HG03571 (cell line): ENCODE data around the gene PPARA.
"Not testable (repeated sequence)": the region's sequence is repeated elsewhere in the genome, so short reads cannot be mapped to it uniquely, and the experiment has no call there.

ENCODE experiments used
- ATAC-seq: cut with Tn5 transposase; IDR thresholded peaks from one replicate; pipeline ENCODE4 v1.9.1; 2021; ENCODE audit not compliant: unreplicated experiment

PPARA gene

DNA sequence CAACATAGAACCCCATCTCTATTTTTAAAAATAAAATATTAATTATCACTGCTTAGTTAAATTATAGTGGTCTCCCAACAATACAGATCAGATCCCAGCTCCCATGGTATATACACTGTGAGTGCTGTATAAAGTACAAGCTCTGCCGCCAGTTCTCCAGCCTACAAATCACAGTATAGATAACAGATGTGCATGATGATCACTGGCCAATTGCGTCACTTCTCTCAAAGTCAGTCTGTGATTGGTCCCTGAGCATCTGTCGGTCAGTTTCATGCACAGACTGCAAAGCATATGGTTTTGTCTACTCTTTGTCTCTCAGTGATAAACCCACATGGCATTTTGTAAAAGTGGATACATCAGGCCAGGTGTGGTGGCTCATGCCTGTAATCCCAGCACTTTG is 15.7 kb downstream of the PPARA start:
- ATAC-seq: no peak

DNA sequence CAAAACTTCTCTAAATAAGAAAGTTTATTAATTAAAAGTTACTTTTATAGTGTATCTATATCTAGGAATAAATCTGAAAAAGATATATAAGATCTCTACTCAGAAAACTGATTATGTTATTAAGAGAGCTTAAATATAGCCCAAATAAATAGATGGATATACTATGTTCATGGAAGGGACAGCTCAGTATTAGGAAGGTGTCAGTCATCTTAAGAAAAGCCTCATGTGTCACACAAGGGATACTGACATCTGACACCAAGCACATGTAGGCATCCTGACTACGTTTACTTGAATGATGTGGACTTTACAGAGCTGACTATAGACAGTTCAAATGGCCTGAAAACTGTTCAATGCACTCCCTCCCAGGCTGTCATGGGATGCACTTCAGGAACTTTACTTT is 19.3 kb downstream of the PPARA start:
- no peak for ATAC-seq

GRCh38 chr22:46171940-46172339 is 21.6 kb downstream of the PPARA start:
- no peak for ATAC-seq

DNA sequence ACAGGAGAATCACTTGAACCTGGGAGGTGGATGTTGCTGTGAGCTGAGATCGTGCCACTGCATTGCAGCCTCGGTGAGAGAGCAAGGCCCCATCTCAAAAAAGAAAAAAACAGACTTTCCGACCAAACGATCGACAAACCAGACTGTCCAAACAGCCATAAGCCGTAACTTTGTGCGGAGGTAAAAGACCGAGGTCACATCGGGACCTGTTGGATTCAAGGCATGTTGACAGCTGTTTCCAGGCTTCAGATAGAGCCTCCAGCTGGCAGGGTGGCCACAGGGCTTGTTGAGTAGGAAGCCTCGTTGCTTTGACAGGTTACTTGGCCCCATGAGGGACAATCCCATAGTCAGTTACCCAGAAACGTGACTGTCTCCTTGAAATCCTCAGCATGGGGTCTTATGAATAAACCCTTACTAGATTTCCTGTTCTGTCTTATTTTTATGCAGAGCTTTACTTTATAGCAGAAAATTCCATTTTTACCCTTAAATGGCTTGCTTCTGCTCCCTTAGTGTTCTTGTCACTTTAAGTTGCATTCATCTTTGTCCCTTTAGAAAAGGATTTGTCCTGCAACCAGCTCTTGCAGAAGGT is 22.3 kb downstream of the PPARA start:
- no peak for ATAC-seq

- no peak for ATAC-seq
Measured at GRCh38 chr22:46173152-46173551, 22.8 kb downstream of the PPARA start.

DNA sequence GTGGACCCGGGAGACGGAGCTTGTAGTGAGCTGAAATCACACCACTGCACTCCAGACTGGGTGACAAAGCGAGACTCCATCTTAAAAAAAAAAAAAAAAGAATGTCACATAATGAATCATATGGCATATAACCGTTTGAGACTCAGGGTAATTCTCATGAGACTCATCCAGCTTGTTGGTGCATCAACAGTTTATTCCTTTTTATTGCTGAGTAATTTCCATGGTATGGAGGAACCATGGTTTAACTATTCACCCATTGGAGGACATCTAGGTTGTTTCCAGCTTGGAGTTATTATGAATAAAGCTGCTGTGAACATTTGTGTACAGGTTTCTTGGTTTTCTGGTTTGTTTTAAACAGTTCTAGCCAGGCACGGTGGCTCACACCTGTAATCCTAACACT is 25.3 kb downstream of the PPARA start:
- ATAC-seq: no peak

- no peak for ATAC-seq
Measured at GRCh38 chr22:46176508-46177003, 26.2 kb downstream of the PPARA start.

DNA sequence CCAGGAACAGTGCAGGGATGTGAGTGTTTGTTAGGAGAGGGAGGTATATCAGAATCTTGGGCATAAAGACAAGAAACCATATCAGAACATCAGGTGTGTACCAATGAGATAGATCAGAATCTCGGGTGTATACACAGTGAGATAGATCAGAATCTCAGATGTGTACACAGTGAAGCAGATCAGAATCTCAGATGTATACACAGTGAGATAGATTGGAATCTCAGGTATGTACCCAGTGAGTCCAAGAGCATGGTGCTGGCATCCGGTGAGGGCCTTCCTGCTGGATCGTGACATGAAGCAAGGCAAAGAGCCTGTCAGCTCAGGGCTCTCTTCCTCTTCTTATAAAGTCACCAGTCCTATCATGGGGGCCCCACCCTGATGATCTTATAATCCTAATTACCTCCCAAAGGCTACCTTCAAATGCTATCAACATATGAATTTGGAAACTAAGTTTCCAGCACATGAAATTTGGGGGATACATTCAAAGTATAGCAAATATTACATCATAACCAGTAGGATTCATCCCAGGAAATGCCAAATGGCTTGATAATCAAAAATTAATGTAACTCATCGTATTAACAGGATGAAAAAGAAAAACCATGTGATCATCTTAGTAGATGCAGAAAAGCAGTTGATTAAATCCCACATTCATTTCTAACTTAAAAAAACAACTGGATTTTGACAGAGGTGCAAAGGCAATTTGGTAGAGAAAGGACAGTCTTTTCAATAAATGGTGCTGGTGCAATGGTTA is 28.6 kb downstream of the PPARA start:
- ATAC-seq: no peak

GRCh38 chr22:46179748-46180147 is 29.4 kb downstream of the PPARA start:
- ATAC-seq: no peak

DNA sequence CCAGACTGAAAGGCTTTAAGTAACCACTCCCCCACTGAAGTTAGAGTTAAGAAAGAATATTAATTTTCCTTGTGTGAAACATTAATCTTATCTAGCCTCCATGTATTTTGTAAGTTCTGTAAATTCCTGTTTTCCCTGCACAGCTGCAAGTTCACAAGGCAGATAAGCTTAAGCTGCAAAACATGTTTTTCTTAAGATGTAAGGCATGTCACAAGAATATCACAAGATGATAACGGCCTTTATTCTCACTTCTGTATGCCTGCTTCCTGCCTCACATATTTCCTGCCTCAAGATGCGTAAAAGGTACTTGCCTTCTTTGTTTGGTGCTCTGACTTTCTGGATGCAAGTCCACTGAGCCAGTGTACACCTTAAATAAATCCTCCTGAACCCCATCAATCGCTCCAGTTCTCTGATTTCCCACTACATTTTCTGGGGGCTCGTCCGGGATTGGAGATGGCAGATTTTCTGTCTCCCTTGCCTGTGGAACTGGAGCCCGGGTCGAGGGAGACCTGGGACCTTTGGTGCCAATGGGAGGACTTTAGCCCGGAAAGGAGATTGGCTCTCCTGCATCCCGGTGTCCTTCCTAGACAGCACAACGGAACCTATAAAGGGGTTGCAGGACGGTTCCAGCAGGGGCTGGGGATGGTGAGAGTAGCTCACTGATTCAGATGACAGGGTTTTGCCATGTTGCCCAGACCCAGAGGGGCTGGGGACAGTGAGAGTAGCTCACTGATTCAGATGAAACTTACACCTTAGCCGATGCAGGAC is 30.2 kb downstream of the PPARA start:
- no peak for ATAC-seq

DNA sequence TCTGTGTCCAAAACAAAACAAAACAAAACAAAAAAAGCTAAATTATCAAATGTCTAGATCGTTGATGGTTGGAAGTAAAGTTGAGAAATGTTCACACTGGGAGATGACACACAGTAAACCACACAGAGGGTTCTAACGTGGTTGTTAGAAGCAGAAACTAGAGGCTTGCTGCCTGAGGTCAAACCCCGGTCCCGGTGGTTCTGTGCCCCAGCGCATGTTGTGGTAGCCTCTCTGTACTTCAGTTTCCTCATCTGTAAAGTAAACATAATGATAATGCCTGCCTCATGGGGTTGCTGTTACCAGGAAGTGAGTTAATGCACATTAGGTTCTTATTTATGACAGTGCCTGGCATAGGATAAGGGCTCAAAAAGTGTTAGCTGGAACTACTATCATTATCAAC is 33.4 kb downstream of the PPARA start:
- no peak for ATAC-seq

DNA sequence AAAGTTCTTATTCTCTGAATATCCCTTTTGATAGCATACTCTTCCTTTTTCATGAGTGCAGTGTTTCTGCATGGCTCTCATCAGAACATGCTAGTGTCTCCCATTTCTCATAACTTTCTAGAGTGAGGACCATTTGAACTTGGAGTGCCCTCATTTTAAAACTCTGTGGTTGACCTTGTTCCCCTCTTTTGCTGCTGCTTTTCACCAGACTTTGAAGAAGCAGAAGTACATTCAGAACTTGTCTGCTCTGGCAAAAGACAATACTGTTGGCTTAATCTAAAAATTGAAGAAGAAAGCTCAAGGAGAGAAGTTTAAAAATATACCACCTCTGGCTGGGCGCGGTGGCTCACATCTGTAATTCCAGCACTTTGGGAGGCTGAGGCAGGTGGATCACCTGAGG is 35.0 kb downstream of the PPARA start:
- no peak for ATAC-seq

DNA sequence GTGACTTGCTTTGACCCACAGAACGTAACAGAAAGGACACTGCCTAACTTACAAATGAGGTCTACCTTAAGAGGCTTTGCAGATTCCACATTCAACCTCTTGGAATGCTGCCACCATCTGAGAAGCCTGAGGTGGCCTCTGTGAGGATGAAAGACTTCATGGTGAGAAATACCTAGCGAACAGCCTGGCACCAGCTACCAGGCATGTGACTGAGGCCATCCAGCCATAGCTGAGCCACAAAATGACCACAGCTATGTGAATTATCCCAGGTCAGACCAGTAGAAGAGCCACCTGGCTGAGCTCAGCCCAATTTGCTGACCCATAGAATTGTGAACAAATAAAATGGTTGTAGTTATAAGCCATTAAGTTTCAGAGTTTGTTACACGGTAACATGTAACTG is 37.5 kb downstream of the PPARA start:
- no peak for ATAC-seq

DNA sequence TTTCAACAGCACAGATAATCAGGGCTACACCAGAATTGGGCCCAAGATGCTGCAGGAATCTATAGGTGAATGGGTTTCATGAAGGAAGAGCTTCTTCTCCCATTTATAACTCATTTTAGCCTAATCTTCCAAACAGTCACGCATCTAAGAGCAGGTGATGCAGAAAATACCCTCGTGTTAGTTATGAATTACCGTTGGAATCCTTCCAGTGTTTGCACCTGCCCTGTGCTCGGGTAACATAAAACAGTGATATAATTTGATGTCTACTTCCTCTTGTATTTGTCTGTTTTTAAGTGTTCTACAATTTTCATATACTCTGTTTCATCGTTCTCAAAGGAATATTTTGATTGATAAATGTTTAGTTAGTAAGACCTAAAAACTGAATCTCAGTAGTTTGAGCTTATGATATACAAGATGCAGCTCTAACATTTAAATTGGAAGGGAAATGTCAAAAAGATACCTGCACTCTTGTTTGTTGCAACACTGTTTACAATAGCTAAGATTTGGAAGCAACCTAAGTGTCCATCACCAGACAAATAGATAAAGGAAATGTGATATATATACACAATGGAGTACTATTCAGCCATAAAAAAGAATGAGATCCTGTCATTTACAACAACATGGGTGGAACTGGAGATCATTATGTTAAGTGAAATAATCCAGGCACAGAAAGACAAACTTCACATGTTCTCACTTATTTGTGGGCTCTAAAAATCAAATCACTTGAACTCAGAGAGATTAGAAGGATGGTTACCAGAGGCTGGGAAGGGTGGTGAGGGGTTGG is 42.1 kb downstream of the PPARA start:
- no peak for ATAC-seq

DNA sequence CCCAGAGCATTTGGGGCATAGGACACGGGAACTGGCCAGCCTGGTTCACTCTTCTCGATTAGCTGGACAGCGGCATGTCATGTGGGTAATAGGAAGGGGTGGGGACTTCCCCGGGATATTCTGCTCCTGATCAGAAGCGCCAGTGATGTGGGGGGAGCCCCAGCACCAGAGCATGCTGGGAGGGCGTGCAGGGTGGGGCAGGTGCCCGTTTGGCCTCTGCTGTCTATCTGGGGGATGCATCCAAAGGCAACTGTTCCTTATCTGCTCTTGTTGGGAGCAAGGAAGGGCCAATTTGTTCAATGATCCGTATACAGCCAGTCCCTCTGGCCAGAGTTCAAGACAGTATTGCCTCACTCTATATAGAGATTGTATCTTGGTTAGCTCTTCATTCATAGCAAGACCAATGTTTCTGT is 43.6 kb downstream of the PPARA start:
- ATAC-seq: no peak

- no peak for ATAC-seq
Measured at GRCh38 chr22:46195487-46196165, 45.3 kb downstream of the PPARA start.

- ATAC-seq: no peak
Measured at GRCh38 chr22:46196278-46196677, 46.0 kb downstream of the PPARA start.

- no peak for ATAC-seq
Measured at GRCh38 chr22:46198274-46198673, 47.9 kb downstream of the PPARA start.

- ATAC-seq: not testable (repeated sequence)
Measured at GRCh38 chr22:46198806-46199205, 48.5 kb downstream of the PPARA start.

DNA sequence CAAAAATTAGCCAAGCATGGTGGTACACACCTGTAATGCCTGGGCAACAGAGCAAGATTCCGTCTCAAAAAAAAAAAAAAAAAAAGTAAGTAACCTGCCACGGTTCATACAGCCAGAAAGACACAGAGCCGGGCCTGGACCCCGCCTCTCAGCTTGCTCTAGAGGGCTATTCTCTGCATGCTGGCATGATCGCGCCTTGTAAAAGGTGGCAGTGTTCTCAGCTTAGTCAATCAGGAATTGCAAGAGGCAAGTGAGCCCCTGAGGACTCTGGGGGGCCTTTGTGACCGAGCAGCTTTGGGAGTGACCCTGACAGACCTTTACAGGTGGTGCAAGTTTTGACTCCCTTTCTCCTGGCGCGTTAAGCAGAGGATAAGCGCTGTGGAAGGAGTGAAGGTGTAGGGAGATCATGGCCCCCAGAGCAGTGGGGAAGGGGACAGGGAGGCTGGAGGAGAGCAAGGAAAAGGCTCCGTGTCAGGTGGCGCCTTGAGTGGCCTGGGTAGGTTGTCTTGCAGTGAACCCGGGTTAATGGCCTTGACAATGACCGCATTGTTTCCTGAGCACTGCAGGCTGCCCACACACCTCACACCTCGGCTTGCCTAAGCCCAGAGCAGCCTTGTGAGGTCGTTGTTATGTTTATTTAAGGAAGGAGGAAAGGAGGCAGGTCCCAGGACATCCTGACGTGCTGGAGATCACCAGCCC is 50.9 kb downstream of the PPARA start:
- no peak for ATAC-seq
